Daoy (cell line): ENCODE data around the gene PILRB. TPM values are rescaled to one million over a fixed set of nuclear protein-coding genes. Genes with fewer than 3 reads are reported as not detected.
"Not testable (repeated sequence)": the region's sequence is repeated elsewhere in the genome, so short reads cannot be mapped to it uniquely, and the experiment has no call there.

ENCODE experiments used
- DNase-seq: peaks from one replicate; pipeline ENCODE4 v3.0.0-alpha.2; 2015; ENCODE audit warnings: low read depth
- total RNA-seq: library from RNA; depleted of rRNA; stranded (reverse); fragments of >200 nt; shearing (Covaris generic); gene quantifications from 2 replicates; pipeline ENCODE4 v1.2.3, GENCODE V29; 2014

The PILRB gene
- total RNA-seq, 1 experiment from 2014 or later: 24.5 TPM

DNA sequence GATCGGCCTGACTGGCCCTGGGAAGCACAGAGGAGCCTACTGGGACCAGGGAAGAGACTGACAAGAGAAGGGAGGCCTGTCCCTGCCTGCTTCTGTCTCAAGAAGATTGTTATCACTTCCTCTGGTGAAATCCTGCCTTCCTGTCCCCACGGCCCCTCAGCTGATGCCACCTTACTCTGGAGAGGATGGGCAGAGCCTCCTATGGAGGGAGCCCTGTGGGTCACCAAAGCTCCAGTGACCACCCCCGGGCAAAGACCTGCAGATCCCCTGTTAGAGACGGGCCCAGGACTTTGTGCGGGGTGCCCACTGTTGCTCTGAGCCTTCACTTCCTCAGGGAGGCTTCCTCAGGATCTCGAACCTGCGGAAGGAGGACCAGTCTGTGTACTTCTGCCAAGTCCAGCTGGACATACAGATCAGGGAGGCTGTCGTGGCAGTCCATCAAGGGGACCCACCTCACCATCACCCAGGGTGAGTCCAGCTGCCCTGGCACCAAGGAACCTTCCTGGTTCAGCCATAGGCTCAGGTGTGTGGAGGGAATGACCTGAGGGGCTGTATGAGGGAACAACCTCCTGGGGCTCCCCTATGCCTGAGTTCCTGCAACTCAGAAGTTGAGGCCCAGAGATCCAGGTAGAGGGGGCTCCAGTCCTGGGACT, 1.4 kb upstream of the PILRB start:
- no peak for DNase-seq

- DNase-seq: no peak
These were observed 771 bp upstream of the PILRB start for GRCh38 chr7:100357131-100357561.

GRCh38 chr7:100358857-100359212, 918 bp downstream of the PILRB start:
- DNase-seq: no peak

DNA sequence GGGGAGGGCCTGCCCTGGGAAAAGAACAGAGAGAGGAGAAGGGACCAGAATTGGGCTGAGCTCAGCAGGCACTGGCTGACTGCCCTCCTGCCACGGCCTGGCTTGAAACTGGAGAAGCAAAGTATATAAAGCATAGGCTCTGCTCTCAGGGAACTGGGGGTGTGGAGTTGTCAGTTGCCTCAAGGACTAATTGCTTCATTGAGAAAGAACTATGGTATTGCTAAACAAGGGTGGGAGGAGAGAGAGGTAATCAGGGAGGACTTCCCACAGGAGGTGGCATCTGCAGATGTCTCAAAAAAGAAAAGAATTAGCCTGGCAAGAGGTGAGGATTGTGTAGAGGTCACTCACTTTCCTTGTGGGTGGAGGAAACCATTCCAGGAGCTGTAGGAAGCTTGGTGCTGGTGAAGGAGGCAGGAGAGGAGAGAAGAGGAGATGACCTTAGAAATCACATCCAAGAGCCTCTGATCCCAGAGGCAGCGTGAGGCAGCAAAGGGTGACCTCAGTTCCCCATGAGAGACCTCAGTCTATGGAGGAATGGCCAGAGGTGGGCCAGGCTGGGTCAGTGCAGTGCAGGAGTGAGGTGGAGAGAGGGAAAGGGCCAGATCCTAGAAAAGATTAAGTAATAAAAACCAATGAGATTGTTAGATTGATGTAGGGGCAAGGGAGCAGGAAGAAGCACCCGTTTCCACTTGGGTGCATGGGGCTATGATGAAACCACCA, 2.4 kb downstream of the PILRB start:
- DNase-seq: no peak

DNA sequence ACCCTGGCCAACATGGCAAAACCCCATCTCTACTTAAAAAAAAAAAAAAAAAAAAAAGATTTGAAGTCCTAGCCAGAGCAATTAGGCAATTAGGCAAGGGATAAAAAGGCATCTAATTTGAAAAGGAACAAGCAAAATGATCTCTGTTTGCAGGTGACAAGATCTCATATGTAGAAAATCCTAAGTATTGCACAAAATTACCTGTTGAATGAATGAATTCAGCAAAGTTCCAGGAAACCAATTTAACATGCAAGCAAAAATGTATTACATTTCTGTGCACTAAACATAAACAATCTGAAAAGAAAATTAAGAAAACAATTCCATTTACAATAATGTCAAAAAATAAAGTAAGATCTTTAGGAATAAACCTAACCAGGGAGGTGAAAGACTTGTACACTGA, 5.2 kb downstream of the PILRB start:
- no peak for DNase-seq

DNA sequence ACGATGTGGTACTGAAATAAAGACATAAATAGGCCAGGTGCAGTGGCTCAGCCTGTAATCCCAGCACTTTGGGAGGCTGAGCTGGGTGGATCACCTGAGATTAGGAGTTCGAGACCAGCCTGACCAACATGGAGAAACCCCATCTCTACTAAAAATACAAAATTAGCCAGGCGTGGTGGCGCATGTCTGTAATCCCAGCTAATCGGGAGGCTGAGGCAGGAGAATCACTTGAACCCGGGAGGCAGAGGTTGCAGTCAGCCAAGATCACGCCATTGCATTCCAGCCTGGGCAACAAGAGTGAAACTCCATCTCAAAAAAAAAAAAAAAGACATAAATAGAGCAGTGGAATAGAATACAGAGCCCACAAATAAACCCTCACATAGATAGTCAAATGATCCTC, 5.9 kb downstream of the PILRB start:
- not testable (repeated sequence) for DNase-seq

- DNase-seq: no peak
These were observed 6.6 kb downstream of the PILRB start for GRCh38 chr7:100364480-100364879.

GRCh38 chr7:100365998-100366367, 8.1 kb downstream of the PILRB start:
- DNase-seq: not testable (repeated sequence)

DNA sequence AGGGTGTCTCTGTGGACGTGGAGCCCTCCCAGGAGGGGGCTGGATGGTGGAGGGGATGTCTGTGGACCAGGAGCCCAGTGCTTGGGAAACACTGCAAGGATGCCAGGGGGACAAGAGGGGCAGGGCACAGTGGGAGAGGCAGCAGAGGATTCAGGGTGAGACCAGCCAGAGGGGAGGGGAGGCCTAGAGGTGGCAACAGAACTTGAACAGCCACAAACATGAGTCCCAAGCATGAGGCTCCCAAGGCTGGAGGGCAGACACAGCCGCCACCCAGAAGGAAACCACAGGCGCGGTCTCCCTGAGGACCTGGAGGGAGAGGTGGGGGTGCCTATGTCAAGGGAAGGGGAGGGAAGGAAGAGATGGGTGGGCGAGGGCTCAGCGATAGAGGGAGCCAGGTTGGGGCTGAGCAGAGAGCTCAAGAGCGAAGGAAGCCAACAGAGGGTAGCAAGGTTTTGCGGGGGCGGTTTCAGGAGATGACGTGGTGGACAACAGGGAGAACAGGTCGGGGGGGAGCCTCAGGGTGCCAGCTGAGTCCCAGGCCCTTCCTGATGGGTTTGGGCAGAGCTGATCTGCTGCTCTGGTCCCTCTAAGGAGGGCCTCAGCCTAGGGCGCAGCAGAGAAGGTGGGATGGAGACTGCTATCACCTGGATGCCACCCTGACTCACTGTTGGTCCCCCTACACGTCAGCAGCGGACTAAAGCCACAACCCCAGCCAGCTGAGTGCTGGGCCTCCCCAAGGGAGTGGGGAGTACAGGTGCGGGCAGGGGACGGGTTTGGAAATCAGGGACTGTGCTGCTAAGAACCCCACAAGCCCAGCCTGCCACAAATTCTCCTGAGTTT, 8.7 kb downstream of the PILRB start:
- no peak for DNase-seq

DNA sequence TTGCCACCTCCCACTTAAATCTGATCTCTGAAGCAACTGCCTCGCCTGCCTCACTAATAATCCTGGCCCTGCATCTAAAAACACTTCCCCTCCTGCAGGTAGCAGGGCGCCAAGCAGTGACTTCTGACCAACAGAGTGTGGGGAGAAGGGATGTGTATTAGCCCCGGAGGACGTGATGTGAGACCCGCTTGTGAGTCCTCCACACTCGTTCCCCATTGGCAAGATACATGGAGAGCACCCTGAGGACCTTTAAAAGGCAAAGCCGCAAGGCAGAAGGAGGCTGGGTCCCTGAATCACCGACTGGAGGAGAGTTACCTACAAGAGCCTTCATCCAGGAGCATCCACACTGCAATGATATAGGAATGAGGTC, 9.3 kb downstream of the PILRB start:
- DNase-seq: no peak

GRCh38 chr7:100367676-100368613, 10.0 kb downstream of the PILRB start:
- DNase-seq: no peak

- no peak for DNase-seq
These were observed 11.2 kb downstream of the PILRB start for GRCh38 chr7:100369105-100369504.

DNA sequence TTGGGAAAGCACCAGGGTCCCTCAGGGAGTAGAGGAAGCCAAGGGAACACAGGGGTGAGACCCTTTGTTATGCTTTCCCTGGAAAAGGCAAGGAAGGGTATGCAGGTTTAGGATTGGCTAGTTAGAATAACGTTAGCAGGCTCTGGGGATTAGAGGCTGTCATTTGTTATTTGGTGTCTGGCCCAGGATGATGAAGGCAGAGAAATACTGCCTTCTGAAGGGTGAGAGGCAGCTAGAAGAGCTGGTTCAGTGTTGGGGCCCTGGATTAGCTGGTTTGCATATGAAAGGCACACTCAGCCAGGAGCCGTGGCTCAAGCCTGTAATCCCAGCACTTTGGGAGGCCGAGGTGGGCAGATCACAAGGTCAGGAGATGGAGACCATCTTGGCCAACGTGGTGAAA, 12.4 kb downstream of the PILRB start:
- DNase-seq: no peak

DNA sequence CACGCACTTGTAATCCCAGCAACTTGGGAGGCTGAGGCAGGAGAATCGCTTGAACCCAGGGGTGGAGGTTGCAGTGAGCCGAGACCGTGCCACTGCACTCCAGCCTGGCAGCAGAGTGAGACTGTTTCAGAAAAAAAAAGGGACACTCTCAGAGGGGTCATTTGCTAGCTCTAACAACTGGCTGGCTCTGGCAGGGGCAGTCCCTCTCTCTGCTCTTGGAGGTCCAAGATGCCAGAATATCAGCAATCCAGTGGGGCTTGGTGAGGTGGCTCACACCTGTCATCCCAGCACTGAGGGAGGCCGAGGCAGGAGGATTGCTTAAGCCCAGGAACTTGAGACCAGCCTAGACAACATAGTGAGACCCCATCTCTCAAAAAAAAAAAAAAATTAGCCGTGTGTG, 12.8 kb downstream of the PILRB start:
- no peak for DNase-seq

- DNase-seq: no peak
These were observed 13.7 kb downstream of the PILRB start for GRCh38 chr7:100371561-100372171.

- peak; percentile 63 for DNase-seq
These were observed 14.3 kb downstream of the PILRB start for GRCh38 chr7:100372256-100372655.

DNA sequence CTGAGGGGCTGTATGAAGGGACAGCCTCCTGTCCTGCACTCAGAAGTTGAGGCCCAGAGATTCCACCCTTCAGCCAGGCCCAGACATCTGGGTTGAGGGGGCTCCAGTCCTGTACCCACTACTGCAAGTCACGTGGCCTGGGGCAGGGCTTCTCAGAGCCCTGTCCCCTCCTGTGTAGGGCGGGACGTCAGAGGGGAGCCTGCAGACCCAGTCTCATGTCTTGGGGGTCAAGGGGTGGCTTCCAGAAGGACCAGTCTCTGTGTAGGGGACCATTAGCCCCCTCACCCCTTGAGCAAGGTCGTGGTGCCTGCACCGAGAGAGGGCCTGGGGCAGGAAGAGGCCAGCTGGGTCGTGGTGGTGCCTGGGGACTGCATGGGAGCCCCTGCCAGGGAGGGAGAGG, 14.8 kb downstream of the PILRB start:
- DNase-seq: no peak

DNA sequence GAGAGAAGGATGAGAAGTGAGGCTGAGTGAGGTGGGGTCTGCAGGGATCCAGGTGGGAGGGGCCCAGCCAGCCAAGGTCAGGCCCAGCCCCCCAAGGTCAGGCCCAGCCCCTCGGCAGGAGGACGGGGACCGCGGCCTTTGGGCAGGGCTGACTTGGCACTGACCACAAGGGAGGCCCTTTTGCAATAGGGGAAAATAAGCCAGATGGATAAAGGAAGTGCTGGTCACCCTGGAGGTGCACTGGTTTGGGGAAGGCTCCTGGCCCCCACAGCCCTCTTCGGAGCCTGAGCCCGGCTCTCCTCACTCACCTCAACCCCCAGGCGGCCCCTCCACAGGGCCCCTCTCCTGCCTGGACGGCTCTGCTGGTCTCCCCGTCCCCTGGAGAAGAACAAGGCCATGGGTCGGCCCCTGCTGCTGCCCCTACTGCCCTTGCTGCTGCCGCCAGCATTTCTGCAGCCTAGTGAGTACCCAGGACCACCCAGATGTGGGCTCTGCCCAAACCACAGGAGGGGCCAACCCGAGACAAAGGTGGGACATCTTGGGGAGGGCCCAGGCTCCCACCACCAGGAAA, 15.4 kb downstream of the PILRB start, which contains the start of gene PILRA:
Gene PILRA (plus strand): TSS at position 227 of the 571 bp plus-strand sequence. CDS start 170 bp downstream, at position 397.
- no peak for DNase-seq

GRCh38 chr7:100373870-100374598, 16.1 kb downstream of the PILRB start:
- not testable (repeated sequence) for DNase-seq

DNA sequence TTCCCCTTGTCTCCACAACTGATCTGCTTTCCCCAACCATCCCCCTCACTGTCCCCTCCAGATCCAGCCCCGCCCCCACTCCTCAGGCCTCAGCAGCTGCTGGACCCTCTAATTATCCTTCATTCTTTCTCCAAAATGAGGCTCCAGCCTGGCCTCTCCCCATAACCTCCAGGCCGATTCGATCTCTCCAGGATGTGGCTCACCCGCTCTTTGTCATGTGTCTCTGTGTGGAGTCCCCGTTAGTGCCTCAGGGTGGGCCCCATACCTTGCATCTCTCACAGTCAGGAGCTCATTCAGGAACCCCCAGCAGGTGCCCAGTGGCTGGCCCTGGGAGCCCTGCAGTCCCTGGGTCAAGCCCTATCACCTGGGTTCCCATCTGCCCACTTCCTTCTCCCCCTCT, 16.7 kb downstream of the PILRB start:
- no peak for DNase-seq
